AG08396 (cell line): ENCODE data around the gene EXD3.
"Not testable (repeated sequence)": the region's sequence is repeated elsewhere in the genome, so short reads cannot be mapped to it uniquely, and the experiment has no call there.

ENCODE experiments used
- DNase-seq: peaks from one replicate; pipeline ENCODE4 v3.0.0; 2012; ENCODE audit warnings: low spot score, mixed read lengths

Gene EXD3

GRCh38 chr9:137339908-137340462 lies 83.0 kb downstream of the EXD3 start:
- not testable (repeated sequence) for DNase-seq

- DNase-seq: no peak
These were observed 83.7 kb downstream of the EXD3 start for GRCh38 chr9:137339045-137339907.

GRCh38 chr9:137336735-137337134 lies 86.2 kb downstream of the EXD3 start:
- no peak for DNase-seq

GRCh38 chr9:137333016-137333671 lies 89.8 kb downstream of the EXD3 start:
- no peak for DNase-seq

GRCh38 chr9:137331929-137332328 lies 91.0 kb downstream of the EXD3 start:
- DNase-seq: no peak

GRCh38 chr9:137330689-137331088 lies 92.3 kb downstream of the EXD3 start:
- DNase-seq: no peak

GRCh38 chr9:137329590-137329989 lies 93.4 kb downstream of the EXD3 start:
- DNase-seq: not testable (repeated sequence)

GRCh38 chr9:137327641-137328550 lies 95.1 kb downstream of the EXD3 start:
- DNase-seq: not testable (repeated sequence)

- DNase-seq: no peak
These were observed 96.4 kb downstream of the EXD3 start for GRCh38 chr9:137326445-137327065.

GRCh38 chr9:137325799-137326198 lies 97.2 kb downstream of the EXD3 start:
- no peak for DNase-seq

- DNase-seq: no peak
These were observed 97.8 kb downstream of the EXD3 start for GRCh38 chr9:137325124-137325523.

- no peak for DNase-seq
These were observed 99.2 kb downstream of the EXD3 start for GRCh38 chr9:137323531-137324331.

- DNase-seq: no peak
These were observed 101.1 kb downstream of the EXD3 start for GRCh38 chr9:137321726-137322361.

GRCh38 chr9:137320555-137321384 lies 102.2 kb downstream of the EXD3 start:
- peak; percentile 12 for DNase-seq

- no peak for DNase-seq
These were observed 103.0 kb downstream of the EXD3 start for GRCh38 chr9:137319739-137320551.

- DNase-seq: peak; percentile 87
These were observed 103.8 kb downstream of the EXD3 start for GRCh38 chr9:137319011-137319738.

- no peak for DNase-seq
These were observed 104.4 kb downstream of the EXD3 start for GRCh38 chr9:137318602-137319001.
